AG09319 (cell line): Measurements from ENCODE around the gene LRRC49.

Experiments
- DNase-seq: peaks from one replicate; pipeline ENCODE4 v3.0.0-alpha.2; 2010; ENCODE audit warnings: low read depth; ENCODE audit errors: extremely low read depth
- CTCF ChIP-seq: IDR thresholded peaks from 2 replicates; pipeline ENCODE4 v1.5.1; 2011; ENCODE audit warnings: low read depth, mild to moderate bottlenecking, inconsistent platforms, low read length, moderate library complexity

Gene LRRC49

GRCh38 chr15:70954733-70955132 is 62.1 kb downstream of the LRRC49 start:
- no peak for DNase-seq
- TF ChIP-seq CTCF, result no peak

- DNase-seq, result no peak
- TF ChIP-seq CTCF, result no peak
Observed at GRCh38 chr15:70955151-70955550, 62.5 kb downstream of the LRRC49 start.

DNA sequence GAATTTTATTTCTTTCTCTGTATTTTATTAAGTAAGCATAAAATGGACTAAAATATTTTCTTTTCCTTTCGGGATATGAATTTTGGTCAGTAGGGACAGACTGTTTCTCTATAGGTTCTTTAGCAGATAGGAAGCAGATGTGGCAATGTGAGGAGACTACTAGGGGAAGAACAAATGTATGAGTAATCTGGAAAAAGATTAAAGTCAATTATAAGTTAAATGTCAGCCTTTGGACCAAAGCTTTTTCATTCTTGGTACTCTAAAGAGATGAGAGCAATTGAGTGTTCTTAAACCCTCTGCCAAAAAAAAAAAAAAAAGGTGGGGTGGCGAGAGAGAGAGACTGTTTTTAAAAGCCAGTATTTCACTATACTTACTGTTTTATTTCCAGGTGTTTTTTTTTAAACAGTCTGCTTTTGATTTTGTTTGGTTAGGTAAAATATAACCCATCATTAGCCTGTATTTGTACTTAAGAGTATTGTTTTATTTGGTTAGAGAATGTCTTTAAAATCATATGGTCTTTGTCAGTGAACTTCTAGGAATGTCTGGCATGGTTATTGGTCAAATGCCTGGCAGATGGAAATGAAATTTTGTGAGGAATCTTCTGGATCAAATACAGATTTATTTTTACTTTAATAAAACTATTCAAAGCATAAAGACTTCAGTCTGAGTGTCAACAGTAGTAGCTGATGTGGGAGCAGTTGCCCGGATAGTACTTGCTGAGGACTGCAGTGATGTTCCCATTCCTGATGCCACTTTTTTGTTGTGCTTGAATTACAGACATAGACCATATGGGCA is 63.8 kb downstream of the LRRC49 start:
- no peak for TF ChIP-seq CTCF
- DNase-seq, result no peak

GRCh38 chr15:70962084-70962483 is 69.5 kb downstream of the LRRC49 start:
- TF ChIP-seq CTCF, result no peak
- no peak for DNase-seq

DNA sequence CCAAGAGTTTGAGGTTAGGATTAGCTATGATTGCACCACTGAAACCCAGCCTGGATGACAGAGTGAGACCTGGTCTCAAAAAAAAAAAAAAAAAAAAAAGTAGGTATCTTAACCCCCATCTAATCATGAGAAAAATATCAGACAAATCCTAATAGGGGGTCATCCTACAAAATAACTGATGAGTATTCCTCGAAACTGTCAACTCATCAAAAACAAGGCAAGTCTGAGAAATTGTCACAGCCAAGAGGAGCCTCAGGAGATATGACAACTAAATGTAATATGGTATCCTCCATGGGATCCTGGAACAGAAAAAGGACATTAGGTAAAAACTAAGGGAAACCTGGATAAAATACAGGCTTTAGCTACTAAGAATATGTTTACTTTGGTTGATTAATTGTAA is 70.6 kb downstream of the LRRC49 start:
- no peak for TF ChIP-seq CTCF
- DNase-seq, result no peak

GRCh38 chr15:70964058-70964457 is 71.4 kb downstream of the LRRC49 start:
- DNase-seq, result no peak
- TF ChIP-seq CTCF, result no peak

DNA sequence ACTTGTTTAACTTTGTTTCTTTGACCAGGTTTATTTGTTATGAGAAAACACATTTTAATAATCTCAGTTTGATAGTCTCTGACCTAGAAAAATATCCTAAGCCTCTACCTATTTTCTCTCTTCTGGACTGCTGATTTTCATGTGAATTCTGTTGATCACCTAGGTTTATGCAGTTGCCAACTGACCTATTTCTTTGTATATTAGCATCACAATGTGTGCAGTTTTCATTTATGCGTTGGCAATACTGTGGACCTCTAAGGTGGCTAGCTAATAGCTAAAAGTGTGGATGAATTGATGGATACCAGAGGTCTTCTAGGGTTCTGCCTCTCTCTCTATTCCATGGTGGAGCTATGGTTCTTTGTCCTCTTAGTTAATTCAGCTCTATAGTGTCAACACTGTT is 72.1 kb downstream of the LRRC49 start:
- TF ChIP-seq CTCF, result no peak
- DNase-seq, result no peak
